Progenitor cell of endocrine pancreas (in vitro differentiated cells): ENCODE data around the gene ADM2. TPM values are rescaled to one million over a fixed set of nuclear protein-coding genes. Genes with fewer than 3 reads are reported as not detected.

Source experiments
- DNase-seq: peaks from one replicate; pipeline ENCODE4 v3.0.0; 2021; ENCODE audit warnings: low spot score; ENCODE audit not compliant: unreplicated experiment
- H3K27ac Mint-ChIP-seq: 2 replicates; pipeline ENCODE4 v1.8.0; 2021; ENCODE audit warnings: mild to moderate bottlenecking, moderate library complexity, mixed read lengths
- H3K27me3 Mint-ChIP-seq: 2 replicates; pipeline ENCODE4 v1.8.0; 2021; ENCODE audit warnings: mixed read lengths
- H3K36me3 Mint-ChIP-seq: 2 replicates; pipeline ENCODE4 v1.8.0; 2022; ENCODE audit warnings: mixed read lengths; ENCODE audit not compliant: insufficient read depth
- H3K4me1 Mint-ChIP-seq: 2 replicates; pipeline ENCODE4 v1.8.0; 2021; ENCODE audit warnings: low read depth, mixed read lengths
- H3K4me3 Mint-ChIP-seq: 2 replicates; pipeline ENCODE4 v1.8.0; 2021; ENCODE audit warnings: low read depth, mild to moderate bottlenecking, moderate library complexity, mixed read lengths
- H3K9me3 Mint-ChIP-seq: 2 replicates; pipeline ENCODE4 v1.8.0; 2021; ENCODE audit warnings: low read depth, mixed read lengths
- CTCF ChIP-seq: fragments of 200-600 bp; sonication (generic); IDR thresholded peaks from one replicate; pipeline ENCODE4 v1.5.0; 2021; ENCODE audit warnings: antibody characterized with exemption, mild to moderate bottlenecking; ENCODE audit not compliant: unreplicated experiment
- total RNA-seq: library from RNA; stranded (reverse); gene quantifications from 2 replicates; pipeline ENCODE4 v1.2.1, GENCODE V29; 2021

ADM2 gene
- total RNA-seq, 1 donor from 2014 or later = 2.9 TPM

GRCh38 chr22:50467341-50467740, 14.0 kb upstream of the ADM2 start:
- Mint-ChIP-seq H3K27ac (no peak overlapping the region), H3K4me3 (no peak overlapping the region), H3K4me1 (peaks cover 5% of the 10 kb centered on the region), H3K9me3 (no peaks in the 10 kb centered on the region), H3K27me3 (no peaks in the 10 kb centered on the region), H3K36me3 (peaks cover 6% of the 10 kb centered on the region)
- no peak for TF ChIP-seq CTCF
- DNase-seq = no peak

- no peaks in the 10 kb centered on the region for H3K9me3 Mint-ChIP-seq
- no peak for TF ChIP-seq CTCF
- H3K4me3 Mint-ChIP-seq = no peak overlapping the region
- no peak for DNase-seq
- H3K36me3 Mint-ChIP-seq = peaks cover 6% of the 10 kb centered on the region
- peaks cover 7% of the 10 kb centered on the region for H3K4me1 Mint-ChIP-seq
- no peaks in the 10 kb centered on the region for H3K27me3 Mint-ChIP-seq
- no peak overlapping the region for H3K27ac Mint-ChIP-seq
Observed at GRCh38 chr22:50467773-50468440, 13.4 kb upstream of the ADM2 start.

GRCh38 chr22:50468626-50469025, 12.7 kb upstream of the ADM2 start:
- Mint-ChIP-seq H3K36me3 (peaks cover 4% of the 10 kb centered on the region), H3K4me3 (no peak overlapping the region), H3K27me3 (no peaks in the 10 kb centered on the region), H3K27ac (no peak overlapping the region), H3K9me3 (no peaks in the 10 kb centered on the region), H3K4me1 (peaks cover 14% of the 10 kb centered on the region)
- TF ChIP-seq CTCF = no peak
- DNase-seq = no peak

- Mint-ChIP-seq H3K4me1 (peaks cover 20% of the 10 kb centered on the region), H3K36me3 (peaks cover 3% of the 10 kb centered on the region), H3K27me3 (no peaks in the 10 kb centered on the region), H3K4me3 (no peak overlapping the region), H3K9me3 (no peaks in the 10 kb centered on the region), H3K27ac (no peak overlapping the region)
- no peak for DNase-seq
- no peak for TF ChIP-seq CTCF
Observed at GRCh38 chr22:50469377-50470305, 11.7 kb upstream of the ADM2 start.

- Mint-ChIP-seq H3K36me3 (peaks cover 3% of the 10 kb centered on the region), H3K27me3 (no peaks in the 10 kb centered on the region), H3K4me3 (no peak overlapping the region), H3K4me1 (peaks cover 21% of the 10 kb centered on the region), H3K27ac (no peak overlapping the region), H3K9me3 (no peaks in the 10 kb centered on the region)
- TF ChIP-seq CTCF = no peak
- DNase-seq = no peak
Observed at GRCh38 chr22:50470491-50470890, 10.9 kb upstream of the ADM2 start.
